HCT116 (cell line): ENCODE results near the gene MAFG. TPM values are rescaled to one million over a fixed set of nuclear protein-coding genes. Genes with fewer than 3 reads are reported as not detected.

ENCODE experiments used
- ATAC-seq: fragments of 200-7000 bp; cut with Tn5 transposase; 2 replicates; pipeline ENCODE4 v1.9.1; 2020; ENCODE audit warnings: mild to moderate bottlenecking, moderate library complexity
- BruUV-seq: library from RNA; stranded (reverse); fragments of 400-500 nt; replicated peaks from 2 replicates; lab custom pipeline; 2021; lab: Mats Ljungman, UMichigan
- CTCF ChIA-PET: fragments of 300-600 bp; sonication (Branson Sonifier 250); formaldehyde crosslinking; loops from one replicate; lab custom pipeline; 2021; ENCODE audit warnings: antibody characterized with exemption; lab: Charles Lee
- POLR2A ChIA-PET: fragments of 300-600, 350-600 bp; sonication (Branson Sonifier 250); formaldehyde crosslinking; loops from one replicate; lab custom pipeline; 2021; ENCODE audit warnings: antibody characterized with exemption; lab: Charles Lee
- RAD21 ChIA-PET, 2 experiments: fragments of 300-600 bp; sonication (Branson Sonifier 250); formaldehyde crosslinking; loops; one replicate each; lab custom pipeline; 2023; ENCODE audit warnings: low total read pairs in 2 of 2; ENCODE audit not compliant: uncharacterized antibody in 2 of 2, unreplicated experiment in 2 of 2, low non-redundant PET in 1 of 2; lab: Charles Lee
- DNase-seq: peaks from one replicate; pipeline ENCODE4 v3.0.0-alpha.2; 2010; ENCODE audit warnings: low read depth, low spot score
- H2AFZ ChIP-seq: fragments of 200-600 bp; shearing (Covaris generic), sonication (generic); 2 replicates; pipeline ENCODE4 v1.6.1; 2017; ENCODE audit warnings: low read depth, mixed run types, mixed read lengths, antibody characterized with exemption, low read length; ENCODE audit not compliant: poor library complexity, severe bottlenecking
- H3K27ac ChIP-seq: 2 replicates; pipeline ENCODE4 v1.5.1; 2012; ENCODE audit warnings: low read depth, low read length
- H3K27me3 ChIP-seq: fragments of 200-600 bp; sonication (generic); 2 replicates; pipeline ENCODE4 v1.6.1; 2016; ENCODE audit warnings: mixed run types, low read length, mixed read lengths; ENCODE audit not compliant: insufficient read depth
- H3K36me3 ChIP-seq, 2 experiments: fragments of 200-500 bp in 1 of 2; fragments of 200-600 bp in 1 of 2; sonication (Bioruptor generic) in 1 of 2; sonication (generic) in 1 of 2; 2 replicates each; pipeline versions ENCODE4 v1.5.1 to v1.6.1; 2014 to 2016; ENCODE audit warnings: low read length in 2 of 2, inconsistent platforms in 1 of 2, mixed read lengths in 1 of 2, mixed run types in 1 of 2; ENCODE audit not compliant: insufficient read depth in 2 of 2, control insufficient read depth in 1 of 2
- H3K4me1 ChIP-seq, 2 experiments: fragments of 200-600 bp in 1 of 2; sonication (generic) in 1 of 2; 2 replicates each; pipeline versions ENCODE4 v1.5.1 to v1.6.1; 2012 to 2017; ENCODE audit warnings: low read length in 2 of 2, inconsistent platforms in 1 of 2, mild to moderate bottlenecking in 1 of 2, mixed read lengths in 1 of 2, mixed run types in 1 of 2, moderate library complexity in 1 of 2; ENCODE audit not compliant: insufficient read depth in 2 of 2, control insufficient read depth in 1 of 2
- H3K4me2 ChIP-seq: fragments of 200-600 bp; sonication (generic); 2 replicates; pipeline ENCODE4 v1.6.1; 2017; ENCODE audit warnings: mixed run types, low read length, mixed read lengths
- H3K4me3 ChIP-seq, 2 experiments: fragments of 200-600 bp in 1 of 2; sonication (generic) in 1 of 2; replicated peaks in 1 of 2; 2 replicates each; pipeline ENCODE4 v1.5.1; 2011 to 2016; ENCODE audit warnings: low read length in 2 of 2, control low read depth in 1 of 2, low read depth in 1 of 2, mild to moderate bottlenecking in 1 of 2, mixed read lengths in 1 of 2, mixed run types in 1 of 2
- H3K79me2 ChIP-seq: fragments of 200-600 bp; sonication (generic); 2 replicates; pipeline ENCODE4 v1.6.1; 2017; ENCODE audit warnings: mild to moderate bottlenecking, mixed run types, low read length, moderate library complexity, mixed read lengths; ENCODE audit not compliant: insufficient read depth
- H3K9ac ChIP-seq: fragments of 200-600 bp; sonication (generic); 2 replicates; pipeline ENCODE4 v1.6.1; 2016; ENCODE audit warnings: low read length, mixed read lengths
- H3K9me2 ChIP-seq: fragments of 200-600 bp; sonication (generic), shearing (Covaris generic); 2 replicates; pipeline ENCODE4 v1.6.1; 2017; ENCODE audit warnings: mixed run types, mild to moderate bottlenecking, moderate library complexity; ENCODE audit not compliant: insufficient read depth
- H3K9me3 ChIP-seq, 2 experiments: fragments of 200-500 bp in 1 of 2; fragments of 200-600 bp in 1 of 2; sonication (Bioruptor generic) in 1 of 2; sonication (generic) in 1 of 2; 2 replicates each; pipeline ENCODE4 v1.6.1; 2014 to 2017; ENCODE audit warnings: low read length in 2 of 2, mixed read lengths in 2 of 2, inconsistent platforms in 1 of 2, low read depth in 1 of 2, mild to moderate bottlenecking in 1 of 2, mixed run types in 1 of 2, moderate library complexity in 1 of 2; ENCODE audit not compliant: control insufficient read depth in 1 of 2, insufficient read depth in 1 of 2
- H4K20me1 ChIP-seq: fragments of 200-600 bp; sonication (generic), shearing (Covaris generic); 2 replicates; pipeline ENCODE4 v1.6.1; 2017; ENCODE audit warnings: mixed run types, mild to moderate bottlenecking, moderate library complexity; ENCODE audit not compliant: insufficient read depth
- ATF3 ChIP-seq: IDR thresholded peaks from 2 replicates; pipeline ENCODE4 v1.6.1; 2012
- CBX3 ChIP-seq: IDR thresholded peaks from 2 replicates; pipeline ENCODE4 v1.6.1; 2012; ENCODE audit warnings: low read depth
- EGR1 ChIP-seq: IDR thresholded peaks from 2 replicates; pipeline ENCODE4 v1.6.1; 2012; ENCODE audit warnings: low read depth
- ELF1 ChIP-seq: IDR thresholded peaks from 2 replicates; pipeline ENCODE4 v1.6.1; 2012; ENCODE audit warnings: low read depth, borderline replicate concordance
- EZH2phosphoT487 ChIP-seq: fragments of 200-600 bp; IDR thresholded peaks from 2 replicates; pipeline ENCODE4 v1.6.1; 2018; ENCODE audit warnings: antibody characterized with exemption, borderline replicate concordance
- JUND ChIP-seq: IDR thresholded peaks from 2 replicates; pipeline ENCODE4 v1.6.1; 2012
- POLR2A ChIP-seq: IDR thresholded peaks from 2 replicates; pipeline ENCODE4 v1.7.0; 2011; ENCODE audit warnings: borderline replicate concordance; ENCODE audit not compliant: insufficient read depth, insufficient read length; ENCODE audit errors: extremely low read depth
- POLR2AphosphoS5 ChIP-seq: IDR thresholded peaks from 2 replicates; pipeline ENCODE4 v1.6.1; 2011; ENCODE audit warnings: mild to moderate bottlenecking, low read depth, low read length, moderate library complexity
- RAD21 ChIP-seq: IDR thresholded peaks from 2 replicates; pipeline ENCODE4 v1.6.1; 2012; ENCODE audit warnings: low read depth, mild to moderate bottlenecking
- SP1 ChIP-seq: IDR thresholded peaks from 2 replicates; pipeline ENCODE4 v1.6.1; 2012; ENCODE audit warnings: low read depth
- SRF ChIP-seq: IDR thresholded peaks from 2 replicates; pipeline ENCODE4 v1.6.1; 2012; ENCODE audit warnings: low read depth
- ZBTB33 ChIP-seq: IDR thresholded peaks from 2 replicates; pipeline ENCODE4 v1.6.1; 2011; ENCODE audit warnings: mild to moderate bottlenecking, low read length, moderate library complexity; ENCODE audit not compliant: insufficient replicate concordance; ENCODE audit errors: extremely low read depth
- ZFX ChIP-seq: fragments of 450-650 bp; IDR thresholded peaks from 2 replicates; pipeline ENCODE4 v1.6.1; 2017
- ZNF274 ChIP-seq: fragments of 200-500 bp; sonication (Bioruptor generic); IDR thresholded peaks from 2 replicates; pipeline ENCODE4 v1.6.1; 2014; ENCODE audit warnings: mild to moderate bottlenecking, low read depth, low read length, inconsistent platforms
- intact Hi-C: fragments of 100-400 bp; cut with micrococcal nuclease; formaldehyde crosslinking; loops from 2 replicates; pipeline ENCODE4 v1.10.0; 2022
- total RNA-seq: library from RNA; stranded (reverse); gene quantifications from one replicate; pipeline ENCODE4 v1.2.1, GENCODE V29; 2021; ENCODE audit not compliant: unreplicated experiment
- TF ChIP-seq, protein P1 (sequence below), 3 experiments: fragments of 200-600 bp in 1 of 3; sonication (generic) in 1 of 3; IDR thresholded peaks in 2 of 3; conservative IDR thresholded peaks in 1 of 3; 2 replicates each; pipeline ENCODE4 v1.5.1; 2012 to 2017; ENCODE audit warnings: low read depth in 2 of 3, low read length in 2 of 3, antibody characterized with exemption in 1 of 3, borderline replicate concordance in 1 of 3, control low read depth in 1 of 3, mild to moderate bottlenecking in 1 of 3, mixed read lengths in 1 of 3, mixed run types in 1 of 3, moderate library complexity in 1 of 3; ENCODE audit not compliant: insufficient read depth in 1 of 3
- TF ChIP-seq, protein P2 (sequence below): IDR thresholded peaks from 2 replicates; pipeline ENCODE4 v1.6.1; 2012

Gene MAFG
- total RNA-seq, 1 experiment from 2014 or later, result 46.8 TPM

- peaks cover 52% of the 10 kb centered on the region for H3K79me2 ChIP-seq
Observed at GRCh38 chr17:81869221-81870130, 58.1 kb downstream of the MAFG start.

More at GRCh38 chr17:81869221-81870130, 58.1 kb downstream of the MAFG start:
- ChIA-PET POLR2A (interaction anchor here (0.6 to 1.6 kb wide), 5 partner anchors 9 to 152 kb away, joined by 3 to 5 read pairs (median 3); partner anchors contain the start of gene P4HB), RAD21 (interaction anchor here in 1 of 2 experiments (0.8 kb wide), 1 partner anchor 40 kb away, joined by 3 read pairs; no protein-coding TSS in a partner anchor), CTCF (interaction anchor here (0.7 to 2.7 kb wide), 8 partner anchors 9 to 168 kb away, joined by 3 to 27 read pairs (median 4); partner anchors contain the start of genes CENPX, DCXR, LRRC45 and MAFG)
- Histone ChIP-seq H2AFZ (no peak overlapping the region), H3K27me3 (no peaks in the 10 kb centered on the region), H3K4me2 (peak overlapping the region; percentile 86), H3K27ac (peak overlapping the region; percentile 99), H3K4me1 (peaks cover 38 to 83% of the 10 kb centered on the region in 2 experiments), H3K9me3 (no peaks in the 10 kb centered on the region), H3K36me3 (peaks cover 9 to 21% of the 10 kb centered on the region in 2 experiments; a peak in 3 of 4 replicates), H3K9me2 (no peaks in the 10 kb centered on the region), H4K20me1 (peaks cover 4% of the 10 kb centered on the region; the same call in 1 of the 2 replicates), H3K4me3 (peak overlapping the region; percentile 71 to 95), H3K9ac (peak overlapping the region; percentile 99)
- ATAC-seq, result peak; percentile 17
- TF ChIP-seq SRF (no peak), ZFX (peak; percentile 45; the same call in 1 of the 2 replicates), EZH2phosphoT487 (no peak), CBX3 (no peak), RAD21 (no peak), ELF1 (no peak), POLR2A (no peak), POLR2AphosphoS5 (no peak), EGR1 (no peak), ATF3 (no peak), JUND (no peak), SP1 (no peak), ZNF274 (no peak), ZBTB33 (no peak)
- TF ChIP-seq, protein P1, sequence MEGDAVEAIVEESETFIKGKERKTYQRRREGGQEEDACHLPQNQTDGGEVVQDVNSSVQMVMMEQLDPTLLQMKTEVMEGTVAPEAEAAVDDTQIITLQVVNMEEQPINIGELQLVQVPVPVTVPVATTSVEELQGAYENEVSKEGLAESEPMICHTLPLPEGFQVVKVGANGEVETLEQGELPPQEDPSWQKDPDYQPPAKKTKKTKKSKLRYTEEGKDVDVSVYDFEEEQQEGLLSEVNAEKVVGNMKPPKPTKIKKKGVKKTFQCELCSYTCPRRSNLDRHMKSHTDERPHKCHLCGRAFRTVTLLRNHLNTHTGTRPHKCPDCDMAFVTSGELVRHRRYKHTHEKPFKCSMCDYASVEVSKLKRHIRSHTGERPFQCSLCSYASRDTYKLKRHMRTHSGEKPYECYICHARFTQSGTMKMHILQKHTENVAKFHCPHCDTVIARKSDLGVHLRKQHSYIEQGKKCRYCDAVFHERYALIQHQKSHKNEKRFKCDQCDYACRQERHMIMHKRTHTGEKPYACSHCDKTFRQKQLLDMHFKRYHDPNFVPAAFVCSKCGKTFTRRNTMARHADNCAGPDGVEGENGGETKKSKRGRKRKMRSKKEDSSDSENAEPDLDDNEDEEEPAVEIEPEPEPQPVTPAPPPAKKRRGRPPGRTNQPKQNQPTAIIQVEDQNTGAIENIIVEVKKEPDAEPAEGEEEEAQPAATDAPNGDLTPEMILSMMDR (IDR thresholded peaks at IDR 0.05 in 2 of 3, conservative IDR thresholded peaks at IDR 0.05 in 1 of 3; ENCODE audit: borderline replicate concordance in 1 of 3, insufficient read depth in 1 of 3, low read depth in 2 of 3, low read length in 2 of 3), result peak in 2 of 3 experiments; percentile 97 to 98; a peak in 4 of 6 replicates
- TF ChIP-seq, protein P2, sequence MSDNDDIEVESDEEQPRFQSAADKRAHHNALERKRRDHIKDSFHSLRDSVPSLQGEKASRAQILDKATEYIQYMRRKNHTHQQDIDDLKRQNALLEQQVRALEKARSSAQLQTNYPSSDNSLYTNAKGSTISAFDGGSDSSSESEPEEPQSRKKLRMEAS, result no peak
- intact Hi-C loops, result loop anchor here (1.0 to 5.0 kb wide), 2 partner anchors 58 to 152 kb away; partner anchors contain the start of gene MAFG
- no peak for DNase-seq
- BruUV-seq, result no TSS peak
